HG02970 (cell line): Measurements from ENCODE around the gene PAPSS1.
"Not testable (repeated sequence)": the region's sequence is repeated elsewhere in the genome, so short reads cannot be mapped to it uniquely, and the experiment has no call there.

ENCODE experiments used
- ATAC-seq: cut with Tn5 transposase; IDR thresholded peaks from one replicate; pipeline ENCODE4 v1.9.1; 2021; ENCODE audit warnings: mild to moderate bottlenecking, moderate library complexity, moderate number of reproducible peaks; ENCODE audit not compliant: unreplicated experiment, low FRiP score

PAPSS1 gene

DNA sequence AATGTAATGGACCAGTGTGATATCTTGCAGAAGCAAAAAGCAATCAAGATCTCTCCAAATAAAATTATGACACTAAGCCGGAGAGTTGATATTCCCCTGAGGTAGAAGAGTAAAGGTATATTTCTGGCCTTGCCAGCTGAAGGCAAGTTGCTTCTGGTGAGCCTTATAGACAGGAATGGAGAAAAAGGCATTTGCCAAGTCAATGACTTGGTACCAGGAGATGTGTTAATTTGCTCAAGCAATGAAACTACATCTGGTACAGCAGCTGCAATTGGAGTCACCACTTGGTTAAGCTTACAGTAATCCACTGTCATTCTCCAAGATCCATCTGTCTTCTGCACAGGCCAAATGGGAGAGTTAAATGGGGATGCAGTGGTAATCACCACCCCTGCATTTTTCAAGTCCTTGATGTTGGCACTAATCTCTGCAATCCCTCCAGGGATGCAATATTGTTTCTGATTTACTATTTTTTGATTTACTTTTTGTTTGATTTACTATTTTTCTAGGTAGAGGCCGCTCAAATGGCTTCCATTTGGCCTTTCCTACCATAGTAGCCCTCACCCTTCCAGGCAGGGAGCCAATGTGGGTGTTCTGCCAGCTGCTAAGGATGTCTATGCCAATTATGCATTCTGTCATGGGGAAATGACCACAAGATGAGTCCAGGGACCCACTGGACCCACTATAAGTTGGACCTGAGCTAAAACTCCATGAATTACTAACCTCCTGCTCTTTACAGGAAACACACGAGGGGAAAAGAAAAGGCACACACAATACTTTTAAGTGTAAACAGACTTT is 6.3 kb upstream of the PAPSS1 start:
- not testable (repeated sequence) for ATAC-seq

DNA sequence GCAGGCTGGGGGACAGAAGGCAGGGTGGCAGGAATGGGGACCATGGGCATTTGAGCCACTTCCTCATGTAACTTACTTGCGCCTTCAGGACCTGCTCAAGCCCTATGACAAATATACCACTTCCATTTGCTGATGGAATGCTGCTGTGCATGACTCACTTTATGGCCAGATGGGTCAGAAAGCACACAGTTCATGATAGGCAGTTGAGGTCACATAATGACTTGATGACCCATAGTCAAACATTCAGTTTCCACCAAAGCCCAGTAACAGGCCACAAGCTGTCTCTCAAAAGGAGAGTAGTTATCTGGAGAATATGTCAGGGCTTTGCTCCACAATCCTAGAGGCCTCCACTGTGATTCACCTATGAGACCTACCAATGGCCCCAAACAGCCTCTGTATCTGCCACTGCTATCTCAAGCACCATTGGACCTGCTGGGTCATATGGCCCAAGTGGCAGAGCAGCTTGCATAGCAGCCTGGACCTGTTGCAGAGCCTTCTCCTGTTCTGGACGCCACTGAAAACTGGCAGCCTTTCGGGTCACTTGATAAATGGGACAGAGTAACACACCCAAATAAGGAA is 5.3 kb upstream of the PAPSS1 start:
- ATAC-seq, result no peak

DNA sequence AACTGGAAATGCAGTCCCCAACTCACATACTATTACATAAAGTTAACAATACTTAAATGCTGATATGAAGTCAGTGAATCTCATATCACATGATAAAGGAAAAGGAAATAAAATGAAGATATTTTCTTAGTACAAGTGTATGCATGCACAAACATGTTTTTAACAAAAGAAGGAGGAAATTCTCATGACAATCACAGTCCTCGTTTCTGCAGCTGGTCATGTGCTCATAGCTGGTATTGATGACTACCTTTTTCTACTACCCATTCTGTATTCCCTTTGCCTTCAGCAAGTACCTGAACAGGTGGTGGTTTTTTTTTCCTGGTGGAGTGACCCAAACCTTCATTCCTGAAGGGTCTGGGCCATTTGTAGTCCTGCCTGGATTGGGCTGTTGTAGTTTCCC is 3.3 kb upstream of the PAPSS1 start:
- ATAC-seq, result not testable (repeated sequence)

DNA sequence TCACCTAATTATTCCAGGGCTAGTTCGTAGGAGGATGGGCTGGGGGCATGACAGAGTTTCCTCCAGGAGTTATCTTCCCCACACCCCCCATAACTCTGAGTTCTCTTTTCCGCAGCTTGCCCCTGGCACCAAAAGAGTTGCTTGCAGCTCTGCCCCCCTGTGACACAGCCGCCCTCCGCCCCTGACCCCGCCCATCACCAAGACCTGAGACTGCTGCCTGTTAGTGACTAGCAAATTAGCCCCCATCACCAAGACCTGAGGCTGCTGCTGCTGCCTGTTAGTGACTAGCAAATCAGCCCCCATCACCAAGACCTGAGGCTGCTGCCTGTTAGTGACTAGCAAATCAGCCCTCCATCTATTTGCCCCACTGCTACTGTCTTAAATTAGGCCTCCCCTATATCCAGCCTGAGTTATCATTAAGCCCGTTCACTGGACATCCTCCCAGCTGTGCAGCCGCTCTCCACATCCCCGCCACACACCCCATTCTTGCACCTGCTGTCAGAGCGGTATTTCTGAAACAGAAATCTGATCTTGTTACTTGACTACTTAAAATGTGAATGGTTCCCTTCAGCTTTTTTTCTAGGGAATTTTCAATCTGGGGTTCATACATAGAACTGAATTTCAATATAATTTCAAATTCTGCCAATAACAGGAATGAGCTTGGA is 1.5 kb upstream of the PAPSS1 start:
- ATAC-seq, result no peak

DNA sequence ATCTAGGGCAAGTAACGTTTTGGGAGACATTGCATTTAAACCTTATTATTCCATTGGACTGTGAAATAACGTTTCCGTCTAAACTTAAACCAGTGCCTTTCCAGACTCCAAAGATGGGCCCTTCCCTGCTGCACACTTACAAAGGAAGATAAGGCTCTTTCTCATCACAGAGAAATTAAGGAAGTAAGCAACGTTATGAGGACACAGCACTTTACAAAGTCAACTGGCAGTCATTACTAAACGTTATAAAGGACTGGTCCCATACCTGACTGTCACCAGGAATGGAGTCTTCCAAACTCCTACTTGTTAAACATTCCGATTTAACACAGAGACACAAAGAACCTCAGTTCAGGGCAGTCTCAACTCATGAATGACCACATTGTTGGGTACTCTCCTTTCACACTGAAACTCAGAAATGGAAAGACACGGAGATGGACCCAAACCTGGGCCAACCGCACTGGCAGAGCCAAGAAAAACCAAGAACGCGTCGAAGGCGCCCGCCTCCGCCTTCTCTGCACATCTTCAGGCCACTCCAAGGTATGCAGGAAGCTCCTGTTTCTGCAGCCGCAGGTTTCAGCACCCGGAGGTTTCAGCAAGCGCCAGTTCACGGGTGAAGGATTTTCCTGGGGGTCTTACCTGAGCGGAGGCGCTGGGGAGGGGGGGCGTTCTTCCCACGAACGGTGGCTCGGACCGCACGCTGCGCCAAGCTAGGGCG is 670 bp downstream of the PAPSS1 start:
- no peak for ATAC-seq

DNA sequence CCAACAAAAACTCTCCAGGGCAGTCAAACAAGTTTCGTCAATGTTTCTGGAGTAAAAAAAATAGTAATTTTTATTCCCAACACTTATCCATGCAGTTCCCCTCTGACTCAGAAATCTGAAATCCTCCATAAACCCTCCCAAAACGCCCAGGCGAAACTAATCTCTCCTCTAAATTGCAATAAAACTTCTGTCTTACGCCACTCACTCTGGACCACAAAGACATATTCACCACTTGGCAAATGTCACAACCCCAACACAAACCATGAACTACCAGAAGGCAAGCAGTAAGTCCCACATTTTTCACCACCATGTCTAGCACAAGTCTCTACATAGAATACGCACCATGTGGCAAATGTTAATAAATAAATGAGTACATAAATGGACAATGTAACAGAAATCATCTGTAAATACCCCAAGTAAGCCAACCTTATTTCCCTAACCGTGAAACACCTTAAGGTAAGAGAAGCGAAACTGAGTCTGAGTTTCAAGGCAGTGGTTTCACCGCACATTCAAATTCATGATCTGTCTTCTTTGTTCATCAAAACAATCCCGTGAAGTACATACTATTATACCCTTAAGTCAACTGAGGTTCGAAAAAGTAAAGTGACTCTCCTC is 1.6 kb downstream of the PAPSS1 start:
- peak; percentile 23 for ATAC-seq

DNA sequence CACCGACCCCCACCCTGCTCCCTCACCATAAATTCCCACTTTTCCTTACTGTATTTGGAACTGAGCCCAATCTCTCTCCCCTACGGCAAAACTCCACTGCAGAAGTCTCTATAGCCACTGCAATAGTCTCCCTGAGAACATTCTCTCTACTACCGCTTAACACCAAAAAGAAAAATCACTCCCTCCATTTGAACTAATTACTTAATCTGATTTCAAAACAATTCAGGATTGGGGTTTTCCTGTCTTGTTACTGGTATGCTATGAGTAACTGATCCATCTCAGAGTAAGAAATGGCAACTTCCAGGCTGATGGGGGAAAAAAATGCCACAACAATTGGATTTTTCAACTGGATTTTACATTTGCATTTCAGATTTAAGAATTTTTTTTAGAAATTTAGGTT is 5.8 kb downstream of the PAPSS1 start:
- ATAC-seq, result no peak

DNA sequence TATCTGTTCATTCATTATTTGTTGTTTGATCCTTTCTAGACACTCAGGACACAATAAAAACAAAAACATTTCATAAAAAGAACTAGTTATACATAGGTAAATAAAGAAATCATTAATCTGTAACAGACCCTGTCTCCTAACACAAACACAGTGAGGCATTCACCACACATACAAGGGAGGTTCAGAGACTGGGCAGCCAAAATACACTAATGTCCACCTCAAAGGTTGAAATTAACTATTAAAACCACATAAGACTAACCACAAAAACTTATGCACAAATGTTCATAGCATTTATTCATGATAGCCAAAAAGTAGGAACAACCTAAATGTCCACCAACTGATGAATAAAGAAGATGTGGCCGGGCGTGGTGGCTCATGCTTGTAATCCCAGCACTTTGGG is 7.8 kb downstream of the PAPSS1 start:
- no peak for ATAC-seq

DNA sequence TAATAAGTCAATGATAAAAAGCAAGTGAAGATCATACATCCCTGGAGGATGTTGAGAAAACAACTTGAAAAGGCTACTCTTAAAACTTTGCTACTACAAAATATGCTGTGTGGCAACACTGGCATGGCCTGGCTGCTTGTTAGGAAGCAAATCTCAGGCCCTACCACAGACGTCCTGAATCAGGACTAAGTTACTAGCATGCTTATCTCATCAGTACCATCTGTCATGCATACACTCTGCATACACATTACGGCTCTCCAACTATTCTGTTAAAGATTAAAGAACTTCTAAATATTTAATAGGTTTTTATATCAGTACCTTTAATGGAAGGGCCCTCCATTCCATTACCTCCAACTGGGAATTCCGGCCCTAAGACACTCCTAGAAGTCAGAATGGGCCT is 8.2 kb downstream of the PAPSS1 start:
- ATAC-seq, result no peak

DNA sequence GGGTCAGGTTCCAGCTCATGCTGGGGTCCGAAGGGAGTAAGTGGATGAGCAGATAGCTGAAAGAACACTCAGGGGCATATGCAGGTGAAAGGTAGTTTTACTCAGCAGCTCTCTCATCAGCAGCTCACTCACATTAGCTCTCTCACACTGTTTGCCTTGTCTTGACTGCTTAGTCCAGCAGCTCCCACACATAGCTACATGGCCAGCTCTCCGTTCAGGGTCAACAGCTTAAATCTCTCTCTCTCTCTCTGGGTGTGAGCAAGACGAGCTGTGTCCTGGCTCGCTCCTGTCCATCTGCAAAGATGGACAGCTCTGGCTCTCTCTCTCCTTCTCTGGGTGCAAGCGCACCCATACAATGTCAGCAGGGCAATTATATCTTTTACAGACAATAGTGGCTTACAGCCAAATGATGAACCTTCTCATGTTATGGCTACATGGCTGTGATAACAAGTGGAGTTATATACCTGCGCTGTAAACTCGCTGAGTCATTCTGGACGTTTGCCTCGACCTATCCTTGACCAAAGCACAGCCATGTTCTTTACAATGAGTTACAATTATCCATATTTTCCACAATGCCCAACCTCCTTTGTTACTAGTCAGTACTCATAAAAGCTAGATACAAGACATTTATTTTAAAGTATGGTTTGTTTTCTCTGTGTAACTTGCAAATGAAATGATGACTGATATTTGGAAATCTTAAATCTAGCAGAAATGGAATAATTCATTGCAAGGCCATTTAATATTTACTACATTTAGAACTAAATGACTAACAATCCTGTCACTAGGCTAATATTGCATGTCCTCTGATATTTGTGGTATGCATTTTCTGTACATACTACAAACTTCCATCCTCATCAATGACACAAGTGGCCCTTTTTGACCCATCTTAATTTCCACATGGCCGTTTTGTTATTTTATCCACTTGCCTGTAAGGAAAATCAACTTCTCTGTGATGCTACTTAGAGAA is 9.3 kb downstream of the PAPSS1 start:
- ATAC-seq, result no peak

DNA sequence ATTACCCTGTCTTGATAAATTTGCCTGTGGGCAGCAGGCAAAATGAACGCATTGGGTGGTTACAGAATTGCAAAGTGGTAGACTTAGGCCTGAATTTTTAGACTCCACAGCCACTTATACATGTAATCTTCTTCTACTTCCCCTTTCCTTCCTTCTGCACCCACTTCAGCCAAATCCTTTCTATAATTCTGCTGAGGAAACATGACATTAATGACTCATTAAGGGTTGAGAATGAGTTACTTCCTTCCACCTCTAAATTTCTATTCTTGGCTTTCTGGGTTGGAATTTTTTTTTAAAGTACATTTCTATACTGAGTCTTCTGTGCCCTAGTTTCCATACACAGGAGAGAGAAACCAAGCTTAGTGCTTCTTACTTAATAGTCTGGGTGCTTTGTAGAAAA is 10.1 kb downstream of the PAPSS1 start:
- no peak for ATAC-seq

DNA sequence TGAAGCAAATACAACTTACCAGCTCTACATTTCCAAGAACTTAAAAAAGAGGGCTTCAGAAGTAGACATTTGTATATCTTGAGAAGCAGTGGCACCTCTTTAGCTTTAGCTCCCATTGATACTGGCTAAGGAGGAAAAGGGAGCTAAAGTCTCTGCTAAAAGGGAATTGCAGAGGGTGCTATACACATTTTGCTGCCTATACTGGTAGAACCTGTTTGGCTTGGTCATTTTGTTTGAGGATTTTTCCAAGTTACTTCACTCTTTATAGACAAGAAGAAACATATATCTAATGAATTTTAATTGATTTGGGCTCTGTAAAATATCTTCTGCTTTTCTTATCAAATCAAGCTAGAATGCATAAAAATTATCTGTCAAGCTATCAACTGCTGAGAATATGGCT is 11.8 kb downstream of the PAPSS1 start:
- no peak for ATAC-seq

DNA sequence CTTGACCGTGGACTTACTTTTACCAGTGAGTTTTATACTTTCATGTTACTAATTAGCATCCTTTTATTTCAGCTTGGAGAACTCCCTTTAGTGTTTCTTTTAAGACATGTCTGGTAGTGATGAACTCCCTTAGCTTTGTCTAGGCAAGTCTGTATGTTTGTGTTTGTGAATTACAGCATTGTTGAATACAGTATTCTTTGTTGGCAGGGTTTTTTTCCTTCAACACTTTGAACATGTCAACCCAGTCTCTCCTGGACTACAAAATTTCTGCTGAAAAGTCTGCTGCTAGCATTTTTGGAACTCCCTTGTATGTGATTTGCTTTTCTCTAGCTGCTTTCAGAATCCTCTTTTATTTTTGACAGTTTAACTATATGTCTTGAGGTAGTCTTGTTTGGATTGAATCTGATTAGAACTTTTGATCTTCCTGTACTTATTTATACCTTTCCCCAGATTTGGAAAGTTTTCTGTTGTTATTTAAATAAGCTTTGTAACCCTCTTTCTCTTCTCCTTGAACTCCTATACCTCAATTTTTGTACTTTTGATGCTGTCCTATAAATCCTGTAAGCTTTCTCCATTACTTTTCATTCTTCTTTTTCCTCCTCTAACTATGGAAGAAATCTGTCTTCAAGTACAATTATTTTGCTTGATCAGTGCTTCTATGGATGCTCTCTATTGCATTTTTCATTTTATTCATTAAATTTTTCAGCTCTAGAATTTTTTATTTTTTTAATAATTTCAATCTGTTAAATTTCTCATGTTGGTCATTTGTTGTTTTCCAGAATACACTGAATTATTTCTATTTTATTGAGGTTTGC is 14.1 kb downstream of the PAPSS1 start:
- ATAC-seq, result no peak

DNA sequence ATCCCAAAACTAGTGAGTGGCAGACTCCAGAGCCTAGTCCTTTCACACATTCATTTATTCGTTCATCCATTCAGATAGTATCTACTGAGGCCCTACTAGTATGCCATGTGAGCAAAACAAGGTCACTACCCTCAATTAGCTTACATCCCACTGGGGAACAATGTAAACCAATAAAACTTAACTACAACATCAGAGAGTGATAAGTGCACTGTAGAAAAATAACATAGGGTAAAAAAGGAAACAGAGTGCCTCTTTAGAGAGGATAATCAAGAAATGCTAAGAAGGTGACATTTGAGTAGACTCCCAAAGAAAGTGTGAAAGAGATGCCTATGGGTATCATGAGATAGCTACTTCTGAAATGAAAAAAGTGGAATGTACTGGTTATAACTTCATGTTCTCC is 18.5 kb downstream of the PAPSS1 start:
- no peak for ATAC-seq

DNA sequence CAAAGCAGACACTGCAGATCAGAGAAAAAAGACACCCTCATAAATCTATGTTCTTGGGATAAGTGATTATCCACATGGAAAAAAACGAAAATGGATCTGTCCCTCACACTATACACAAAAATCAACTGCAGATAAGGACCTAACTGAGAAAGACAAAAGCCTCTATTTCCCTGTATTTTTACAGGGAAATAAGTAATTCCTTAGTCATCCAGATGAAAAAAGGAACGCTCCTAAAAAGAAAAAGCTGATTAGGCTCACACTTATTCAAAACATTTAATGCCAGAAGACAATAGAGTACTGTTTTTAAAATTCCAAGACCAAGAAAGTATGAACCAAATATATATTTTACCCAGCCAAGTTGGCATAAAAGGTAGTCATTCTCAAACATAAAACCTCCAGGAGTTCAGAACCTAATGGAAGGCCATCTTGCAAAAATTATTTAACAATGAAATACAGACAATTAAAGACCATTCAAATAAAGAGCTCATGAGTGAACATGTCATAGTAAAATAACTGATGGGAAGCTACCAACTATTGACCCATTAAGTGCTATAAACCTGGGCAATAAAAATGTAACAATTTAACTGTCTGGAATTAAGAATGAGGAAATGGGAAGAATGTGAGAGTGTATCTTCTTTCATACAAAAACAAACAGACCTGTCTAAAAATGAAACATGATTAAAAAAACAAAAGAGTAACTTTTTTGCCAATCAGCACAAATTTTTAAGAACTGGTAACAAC is 20.4 kb downstream of the PAPSS1 start:
- ATAC-seq, result no peak

DNA sequence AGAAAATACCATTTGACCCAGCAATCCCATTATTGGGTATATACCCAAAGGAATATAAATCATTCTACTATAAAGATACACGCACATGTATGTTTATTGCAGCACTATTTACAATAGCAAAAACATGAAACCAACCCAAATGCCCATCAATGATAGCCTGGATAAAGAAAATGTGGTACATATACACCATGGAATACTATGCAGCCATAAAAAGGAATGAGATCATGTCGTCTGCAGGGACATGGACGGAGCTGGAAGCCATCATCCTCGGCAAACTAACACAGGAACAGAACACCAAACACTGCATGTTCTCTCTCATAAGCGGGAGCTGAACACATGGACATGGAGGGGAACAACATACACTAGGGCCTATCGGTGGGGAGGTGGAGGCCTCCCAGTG is 23.8 kb downstream of the PAPSS1 start:
- not testable (repeated sequence) for ATAC-seq

DNA sequence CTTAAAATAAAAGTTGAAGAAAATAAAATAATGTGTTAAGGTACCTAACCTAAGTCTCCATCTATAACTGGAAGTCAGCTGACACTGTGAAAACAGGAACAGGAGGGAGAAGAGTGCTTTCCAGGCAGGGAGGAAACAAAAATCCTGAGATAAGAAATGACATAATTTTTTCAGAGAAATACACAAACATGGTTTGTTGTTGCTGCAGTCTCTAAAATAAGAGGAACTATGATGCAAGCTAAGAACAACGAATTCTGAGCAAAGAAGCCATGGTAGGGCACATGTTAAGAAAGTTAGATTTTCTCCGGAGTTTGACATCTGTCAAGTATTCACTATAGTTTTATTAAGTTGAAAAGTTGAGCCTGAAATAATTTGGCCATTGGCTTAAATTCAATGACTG is 26.9 kb downstream of the PAPSS1 start:
- no peak for ATAC-seq

DNA sequence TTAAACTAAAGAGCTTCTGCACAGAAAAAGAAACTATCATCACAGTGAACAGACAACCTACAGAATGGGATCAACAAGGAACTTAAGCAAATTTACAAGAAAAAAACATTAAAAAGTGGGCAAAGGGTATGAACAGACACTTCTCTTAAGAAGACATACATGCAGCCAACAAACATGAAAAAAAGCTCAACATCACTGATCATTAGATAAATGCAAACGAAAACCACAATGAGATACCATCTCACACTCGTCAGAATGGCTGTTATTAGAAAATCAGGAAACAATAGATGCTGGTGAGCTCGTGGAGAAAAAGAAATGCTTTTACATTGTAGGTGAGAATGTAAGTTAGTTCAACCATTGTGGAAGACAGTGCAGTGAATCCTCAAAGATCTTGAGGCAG is 27.8 kb downstream of the PAPSS1 start:
- no peak for ATAC-seq
